PC-9 (cell line): Measurements from ENCODE around the gene PEX14. TPM values are rescaled to one million over a fixed set of nuclear protein-coding genes. Genes with fewer than 3 reads are reported as not detected.

Source experiments
- BruUV-seq: library from RNA; stranded (reverse); fragments of 400-500 nt; replicated peaks from 2 replicates; lab custom pipeline; 2021; lab: Mats Ljungman, UMichigan
- CTCF ChIA-PET: fragments of 300-600 bp; sonication (Branson Sonifier 250); formaldehyde crosslinking; loops from one replicate; lab custom pipeline; 2022; ENCODE audit warnings: antibody characterized with exemption; lab: Charles Lee
- POLR2A ChIA-PET: fragments of 300-600 bp; sonication (Branson Sonifier 250); formaldehyde crosslinking; loops from one replicate; lab custom pipeline; 2022; ENCODE audit warnings: antibody characterized with exemption; ENCODE audit not compliant: unreplicated experiment; lab: Charles Lee
- DNase-seq, 2 experiments: peaks; one replicate each; pipeline versions ENCODE4 v3.0.0 to v3.0.0-alpha.2; 2015 to 2022; ENCODE audit warnings: mixed read lengths in 1 of 2
- H2AFZ ChIP-seq: fragments of 200-600 bp; sonication (generic); 2 replicates; pipeline ENCODE4 v1.8.1; 2017; ENCODE audit warnings: antibody characterized with exemption
- H3F3A ChIP-seq: fragments of 200-600 bp; sonication (generic); 2 replicates; pipeline ENCODE4 v1.8.1; 2017; ENCODE audit warnings: antibody characterized with exemption, mild to moderate bottlenecking, low read depth; ENCODE audit not compliant: insufficient read depth
- H3K27ac ChIP-seq: fragments of 200-600 bp; sonication (generic); 2 replicates; pipeline ENCODE4 v1.6.1; 2016; ENCODE audit warnings: mixed run types
- H3K27me3 ChIP-seq: fragments of 200-600 bp; sonication (generic); 2 replicates; pipeline ENCODE4 v1.6.1; 2016; ENCODE audit warnings: low read depth, mixed run types; ENCODE audit not compliant: insufficient read depth
- H3K36me3 ChIP-seq: fragments of 200-600 bp; sonication (generic); 2 replicates; pipeline ENCODE4 v1.6.1; 2016; ENCODE audit warnings: low read depth, mixed run types
- H3K4me1 ChIP-seq: fragments of 200-600 bp; sonication (generic); replicated peaks from 2 replicates; pipeline ENCODE4 v1.6.1; 2016; ENCODE audit warnings: mixed run types; ENCODE audit not compliant: insufficient read depth
- H3K4me2 ChIP-seq: fragments of 200-600 bp; sonication (generic); 2 replicates; pipeline ENCODE4 v1.6.1; 2017; ENCODE audit warnings: mixed run types
- H3K4me3 ChIP-seq: fragments of 200-600 bp; sonication (generic); 2 replicates; pipeline ENCODE4 v1.6.1; 2016; ENCODE audit warnings: mixed run types
- H3K79me2 ChIP-seq: fragments of 200-600 bp; sonication (generic); 2 replicates; pipeline ENCODE4 v1.6.1; 2017; ENCODE audit warnings: low read depth, mixed run types
- H3K9me2 ChIP-seq: fragments of 200-600 bp; sonication (generic); 2 replicates; pipeline ENCODE4 v1.8.1; 2017; ENCODE audit warnings: mild to moderate bottlenecking; ENCODE audit not compliant: insufficient read depth
- H3K9me3 ChIP-seq: fragments of 200-600 bp; sonication (generic); 2 replicates; pipeline ENCODE4 v1.8.1; 2016; ENCODE audit warnings: low read depth; ENCODE audit not compliant: insufficient read depth
- H4K20me1 ChIP-seq: fragments of 200-600 bp; sonication (generic); 2 replicates; pipeline ENCODE4 v1.8.1; 2017; ENCODE audit not compliant: insufficient read depth
- CTCF ChIP-seq: fragments of 200-600 bp; sonication (generic); conservative IDR thresholded peaks from 2 replicates; pipeline ENCODE4 v1.6.1; 2017; ENCODE audit warnings: mixed run types, antibody characterized with exemption, mild to moderate bottlenecking, moderate library complexity
- EZH2 ChIP-seq: fragments of 200-600 bp; sonication (generic); IDR thresholded peaks from 2 replicates; pipeline ENCODE4 v1.8.0; 2017; ENCODE audit warnings: antibody characterized with exemption, low read depth
- intact Hi-C: fragments of 100-400 bp; cut with micrococcal nuclease; formaldehyde crosslinking; loops from one replicate; pipeline ENCODE4 v1.10.0; 2022; ENCODE audit not compliant: unreplicated experiment
- total RNA-seq: library from RNA; stranded (reverse); gene quantifications from 2 replicates; pipeline ENCODE4 v1.2.3, GENCODE V29; 2021

Gene PEX14
- total RNA-seq, 1 experiment from 2014 or later: 28.3 TPM

- TF ChIP-seq EZH2 (no peak), CTCF (no peak)
- Histone ChIP-seq H3K79me2 (no peaks in the 10 kb centered on the region), H3K4me1 (no peaks in the 10 kb centered on the region), H3K36me3 (no peaks in the 10 kb centered on the region), H3K4me3 (no peak overlapping the region), H3F3A (no peaks in the 10 kb centered on the region), H2AFZ (no peak overlapping the region), H3K9me2 (no peaks in the 10 kb centered on the region), H3K4me2 (no peak overlapping the region), H3K27ac (no peak overlapping the region), H3K9me3 (no peaks in the 10 kb centered on the region), H4K20me1 (no peaks in the 10 kb centered on the region; the same call in none of the 2 replicates), H3K27me3 (no peaks in the 10 kb centered on the region)
- DNase-seq: no peak
- BruUV-seq: no TSS peak
- intact Hi-C loops: no loop called here
- POLR2A ChIA-PET: no interaction called here
- CTCF ChIA-PET: interaction anchor here (0.6 kb wide), 1 partner anchor 142 kb away, joined by 3 read pairs; no protein-coding TSS in a partner anchor
Measured at GRCh38 chr1:10538646-10539355, 64.1 kb downstream of the PEX14 start.

GRCh38 chr1:10539411-10540043 lies 64.8 kb downstream of the PEX14 start:
- Histone ChIP-seq H3K4me2 (no peak overlapping the region), H3K27me3 (no peaks in the 10 kb centered on the region), H4K20me1 (no peaks in the 10 kb centered on the region; the same call in 1 of the 2 replicates), H3K4me3 (no peak overlapping the region), H3K9me3 (no peaks in the 10 kb centered on the region), H2AFZ (no peak overlapping the region), H3F3A (no peaks in the 10 kb centered on the region), H3K4me1 (no peaks in the 10 kb centered on the region), H3K9me2 (no peaks in the 10 kb centered on the region), H3K27ac (no peak overlapping the region), H3K79me2 (no peaks in the 10 kb centered on the region), H3K36me3 (no peaks in the 10 kb centered on the region)
- CTCF ChIA-PET: no interaction called here
- BruUV-seq: no TSS peak
- POLR2A ChIA-PET: no interaction called here
- TF ChIP-seq EZH2: no peak
- TF ChIP-seq CTCF: no peak
- no peak for DNase-seq
- intact Hi-C loops: no loop called here

GRCh38 chr1:10540277-10541005 lies 65.7 kb downstream of the PEX14 start:
- Histone ChIP-seq H3F3A (no peaks in the 10 kb centered on the region), H4K20me1 (no peaks in the 10 kb centered on the region; the same call in 1 of the 2 replicates), H2AFZ (no peak overlapping the region), H3K4me3 (no peak overlapping the region), H3K9me2 (no peaks in the 10 kb centered on the region), H3K27me3 (no peaks in the 10 kb centered on the region), H3K4me2 (no peak overlapping the region), H3K4me1 (no peaks in the 10 kb centered on the region), H3K79me2 (no peaks in the 10 kb centered on the region), H3K27ac (no peak overlapping the region), H3K36me3 (no peaks in the 10 kb centered on the region), H3K9me3 (no peaks in the 10 kb centered on the region)
- no peak for DNase-seq
- TF ChIP-seq CTCF (no peak), EZH2 (no peak)
- ChIA-PET POLR2A (interaction anchor here (0.7 kb wide), 1 partner anchor 237 kb away, joined by 4 read pairs; no protein-coding TSS in a partner anchor), CTCF (no interaction called here)
- no TSS peak for BruUV-seq
- intact Hi-C loops: no loop called here
